Spleen (tissue), 7 donors: ENCODE results near the gene TP53I3.

Experiments
- POLR2A ChIP-seq, 3 donors: fragments of 450-650 bp; IDR thresholded peaks; one replicate each; pipeline ENCODE4 v1.5.1; 2017; ENCODE audit warnings: antibody characterized with exemption in 3 of 3, mild to moderate bottlenecking in 1 of 3
- POLR2AphosphoS5 ChIP-seq, 3 donors: sonication (generic); formaldehyde crosslinking; IDR thresholded peaks; one replicate each; pipeline ENCODE4 v1.5.1; 2017; ENCODE audit warnings: antibody characterized with exemption in 3 of 3
- TF ChIP-seq, protein P1 (sequence below), 11 experiments: fragments of 200-600 bp in 7 of 11; fragments of 450-650 bp in 4 of 11; sonication (generic) in 4 of 11; IDR thresholded peaks in 8 of 11; conservative IDR thresholded peaks in 3 of 11; 1 replicate in 7 of 11; 2 replicates in 4 of 11; pipeline versions ENCODE4 v1.4.0 to v1.8.0; 2016 to 2021; ENCODE audit warnings: antibody characterized with exemption in 11 of 11, inconsistent platforms in 4 of 11, mild to moderate bottlenecking in 1 of 11
- donor health status: DM: no; HTN: no; CAD: no; lungs with moderate emphysema.
- donor health status: DM: no; HTN: no; CAD: no.
- donor health status: DM: no; HTN: no; CAD: no.

DNA sequence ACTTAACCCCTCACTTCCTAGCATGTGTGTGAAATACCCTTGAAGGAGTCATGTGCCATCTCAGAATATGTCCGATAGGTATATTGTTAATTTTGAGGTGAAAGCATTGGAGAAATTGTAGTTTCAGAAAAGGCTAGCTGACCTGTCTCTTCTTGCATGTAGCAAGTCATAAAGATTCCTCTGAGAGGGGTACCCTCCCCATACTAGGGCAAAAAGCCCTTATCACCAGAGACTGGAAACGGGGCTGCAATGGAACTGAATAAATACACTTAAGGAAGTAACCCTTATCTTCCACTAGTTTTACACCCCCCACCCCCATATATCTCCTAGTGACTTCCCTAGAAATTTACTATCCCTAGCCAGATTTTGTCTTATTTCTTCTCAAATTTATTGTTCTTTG lies 6.8 kb downstream of the TP53I3 start:
- TF ChIP-seq, protein P1, sequence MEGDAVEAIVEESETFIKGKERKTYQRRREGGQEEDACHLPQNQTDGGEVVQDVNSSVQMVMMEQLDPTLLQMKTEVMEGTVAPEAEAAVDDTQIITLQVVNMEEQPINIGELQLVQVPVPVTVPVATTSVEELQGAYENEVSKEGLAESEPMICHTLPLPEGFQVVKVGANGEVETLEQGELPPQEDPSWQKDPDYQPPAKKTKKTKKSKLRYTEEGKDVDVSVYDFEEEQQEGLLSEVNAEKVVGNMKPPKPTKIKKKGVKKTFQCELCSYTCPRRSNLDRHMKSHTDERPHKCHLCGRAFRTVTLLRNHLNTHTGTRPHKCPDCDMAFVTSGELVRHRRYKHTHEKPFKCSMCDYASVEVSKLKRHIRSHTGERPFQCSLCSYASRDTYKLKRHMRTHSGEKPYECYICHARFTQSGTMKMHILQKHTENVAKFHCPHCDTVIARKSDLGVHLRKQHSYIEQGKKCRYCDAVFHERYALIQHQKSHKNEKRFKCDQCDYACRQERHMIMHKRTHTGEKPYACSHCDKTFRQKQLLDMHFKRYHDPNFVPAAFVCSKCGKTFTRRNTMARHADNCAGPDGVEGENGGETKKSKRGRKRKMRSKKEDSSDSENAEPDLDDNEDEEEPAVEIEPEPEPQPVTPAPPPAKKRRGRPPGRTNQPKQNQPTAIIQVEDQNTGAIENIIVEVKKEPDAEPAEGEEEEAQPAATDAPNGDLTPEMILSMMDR (IDR thresholded peaks at IDR 0.05 in 8 of 11, conservative IDR thresholded peaks at IDR 0.05 in 3 of 11), result no peak
- no peak for TF ChIP-seq POLR2A (IDR thresholded peaks at IDR 0.05)
- no peak for TF ChIP-seq POLR2AphosphoS5 (IDR thresholded peaks at IDR 0.05)
